Muscle of leg (tissue), 11 donors: ENCODE results near the gene AP3M1. TPM values are rescaled to one million over a fixed set of nuclear protein-coding genes. Genes with fewer than 3 reads are reported as not detected.

Experiments
- DNase-seq: peaks from one replicate; pipeline ENCODE4 v3.0.0; 2013
- H3K27ac ChIP-seq: one replicate; pipeline ENCODE4 v1.5.1; 2013; ENCODE audit warnings: mild to moderate bottlenecking, low read length, control low read depth
- H3K27me3 ChIP-seq: one replicate; pipeline ENCODE4 v1.6.1; 2013; ENCODE audit warnings: low read length; ENCODE audit not compliant: control insufficient read depth, insufficient read depth
- H3K36me3 ChIP-seq: one replicate; pipeline ENCODE4 v1.6.1; 2013; ENCODE audit warnings: low read length; ENCODE audit not compliant: control insufficient read depth, insufficient read depth
- H3K4me1 ChIP-seq: one replicate; pipeline ENCODE4 v1.6.1; 2013; ENCODE audit warnings: low read length; ENCODE audit not compliant: control insufficient read depth, insufficient read depth
- H3K4me3 ChIP-seq: one replicate; pipeline ENCODE4 v1.5.1; 2013; ENCODE audit warnings: low read length, control low read depth
- H3K9me3 ChIP-seq: replicated peaks from 2 replicates; pipeline ENCODE4 v1.6.1; 2013; ENCODE audit warnings: low read depth, low read length; ENCODE audit not compliant: control insufficient read depth
- whole genome bisulfite sequencing: methylation state at CpG from one replicate; pipeline ENCODE4 v1.1.5; 2013; ENCODE audit warnings: missing lambda C conversion rate; ENCODE audit not compliant: insufficient coverage; 5-methylcytosine and 5-hydroxymethylcytosine counted together
- polyA plus RNA-seq, 8 donors: library from polyadenylated mRNA; unstranded; fragments of 120-200 nt; gene quantifications; one replicate each; pipeline versions ENCODE4 v1.2.1 to v1.2.3, GENCODE V29; 2013; ENCODE audit warnings: inconsistent platforms in 1 of 8, low replicate concordance in 1 of 8; ENCODE audit not compliant: insufficient read length in 8 of 8, insufficient read depth in 1 of 8
- total RNA-seq: library from RNA; stranded (reverse); fragments of 120-200 nt; gene quantifications from one replicate; pipeline ENCODE4 v1.2.4, GENCODE V29; 2013

AP3M1 gene
- total and polyA plus RNA-seq, 9 donors = 25.8 to 44.8 (median 36.8) TPM

- Histone ChIP-seq H3K27me3 (no peaks in the 10 kb centered on the region), H3K4me1 (no peaks in the 10 kb centered on the region), H3K36me3 (peaks cover 61% of the 10 kb centered on the region), H3K4me3 (no peak overlapping the region), H3K27ac (no peak overlapping the region), H3K9me3 (no peaks in the 10 kb centered on the region)
- WGBS = 92% methylated on average over 1 of the region's 1 CpG
- DNase-seq = no peak
Measured at GRCh38 chr10:74120911-74121310, 29.7 kb downstream of the AP3M1 start.

- H3K4me3 ChIP-seq = no peak overlapping the region
- 66% methylated on average over 2 of the region's 3 CpGs for WGBS
- H3K27ac ChIP-seq = no peak overlapping the region
- DNase-seq = no peak
- no peaks in the 10 kb centered on the region for H3K4me1 ChIP-seq
- no peaks in the 10 kb centered on the region for H3K9me3 ChIP-seq
- peaks cover 64% of the 10 kb centered on the region for H3K36me3 ChIP-seq
- no peaks in the 10 kb centered on the region for H3K27me3 ChIP-seq
Measured at GRCh38 chr10:74118804-74119203, 31.8 kb downstream of the AP3M1 start.

GRCh38 chr10:74117738-74118137 lies 32.9 kb downstream of the AP3M1 start:
- 86% methylated on average over 4 of the region's 4 CpGs for WGBS
- no peak overlapping the region for H3K27ac ChIP-seq

GRCh38 chr10:74114041-74114448 lies 36.6 kb downstream of the AP3M1 start:
- 77% methylated on average over 9 of the region's 12 CpGs for WGBS
- Histone ChIP-seq H3K27me3 (no peaks in the 10 kb centered on the region), H3K9me3 (no peaks in the 10 kb centered on the region), H3K27ac (no peak overlapping the region), H3K4me1 (no peaks in the 10 kb centered on the region), H3K4me3 (no peak overlapping the region), H3K36me3 (peaks cover 86% of the 10 kb centered on the region)
- DNase-seq = no peak

More at GRCh38 chr10:74117738-74118137, 32.9 kb downstream of the AP3M1 start:
- DNase-seq = no peak
- Histone ChIP-seq H3K9me3 (no peaks in the 10 kb centered on the region), H3K36me3 (peaks cover 66% of the 10 kb centered on the region), H3K4me1 (no peaks in the 10 kb centered on the region), H3K4me3 (no peak overlapping the region), H3K27me3 (no peaks in the 10 kb centered on the region)

GRCh38 chr10:74113546-74113945 lies 37.1 kb downstream of the AP3M1 start:
- no CpG with 5 or more reads among the region's 1 CpG for WGBS
- no peaks in the 10 kb centered on the region for H3K9me3 ChIP-seq
- no peaks in the 10 kb centered on the region for H3K27me3 ChIP-seq
- H3K27ac ChIP-seq = no peak overlapping the region
- H3K4me1 ChIP-seq = no peaks in the 10 kb centered on the region
- peaks cover 87% of the 10 kb centered on the region for H3K36me3 ChIP-seq
- no peak overlapping the region for H3K4me3 ChIP-seq
- DNase-seq = peak; percentile 35

- H3K27me3 ChIP-seq = no peaks in the 10 kb centered on the region
- no peak overlapping the region for H3K4me3 ChIP-seq
- no peak for DNase-seq
- peaks cover 83% of the 10 kb centered on the region for H3K36me3 ChIP-seq
- H3K9me3 ChIP-seq = no peaks in the 10 kb centered on the region
- no peak overlapping the region for H3K27ac ChIP-seq
- 98% methylated on average over 8 of the region's 14 CpGs for whole genome bisulfite sequencing
- H3K4me1 ChIP-seq = no peaks in the 10 kb centered on the region
Measured at GRCh38 chr10:74111799-74112198, 38.8 kb downstream of the AP3M1 start.

GRCh38 chr10:74110120-74110519 lies 40.5 kb downstream of the AP3M1 start:
- H3K27ac ChIP-seq = no peak overlapping the region
- H3K4me3 ChIP-seq = no peak overlapping the region
- no peak for DNase-seq
- no peaks in the 10 kb centered on the region for H3K9me3 ChIP-seq
- H3K4me1 ChIP-seq = no peaks in the 10 kb centered on the region
- no peaks in the 10 kb centered on the region for H3K27me3 ChIP-seq
- no CpG with 5 or more reads among the region's 1 CpG for WGBS
- peaks cover 90% of the 10 kb centered on the region for H3K36me3 ChIP-seq

GRCh38 chr10:74109452-74109851 lies 41.2 kb downstream of the AP3M1 start:
- Histone ChIP-seq H3K4me1 (no peaks in the 10 kb centered on the region), H3K4me3 (no peak overlapping the region), H3K36me3 (peaks cover 90% of the 10 kb centered on the region), H3K27me3 (no peaks in the 10 kb centered on the region), H3K9me3 (no peaks in the 10 kb centered on the region), H3K27ac (no peak overlapping the region)
- no peak for DNase-seq

- Histone ChIP-seq H3K9me3 (no peaks in the 10 kb centered on the region), H3K27me3 (no peaks in the 10 kb centered on the region), H3K4me1 (no peaks in the 10 kb centered on the region), H3K27ac (no peak overlapping the region), H3K4me3 (no peak overlapping the region), H3K36me3 (peaks cover 84% of the 10 kb centered on the region)
- DNase-seq = no peak
- 83% methylated on average over 1 of the region's 4 CpGs for WGBS
Measured at GRCh38 chr10:74107391-74107790, 43.2 kb downstream of the AP3M1 start.

- Histone ChIP-seq H3K27ac (no peak overlapping the region), H3K4me1 (no peaks in the 10 kb centered on the region), H3K4me3 (no peak overlapping the region), H3K36me3 (peaks cover 78% of the 10 kb centered on the region), H3K27me3 (no peaks in the 10 kb centered on the region), H3K9me3 (no peaks in the 10 kb centered on the region)
- 90% methylated on average over 6 of the region's 8 CpGs for WGBS
- no peak for DNase-seq
Measured at GRCh38 chr10:74104996-74105395, 45.6 kb downstream of the AP3M1 start.

- WGBS = 78% methylated on average over 4 of the region's 5 CpGs
- no peak for DNase-seq
- peaks cover 79% of the 10 kb centered on the region for H3K36me3 ChIP-seq
- H3K4me3 ChIP-seq = no peak overlapping the region
- H3K27ac ChIP-seq = no peak overlapping the region
- H3K9me3 ChIP-seq = no peaks in the 10 kb centered on the region
- H3K4me1 ChIP-seq = no peaks in the 10 kb centered on the region
- H3K27me3 ChIP-seq = no peaks in the 10 kb centered on the region
Measured at GRCh38 chr10:74104480-74104879, 46.1 kb downstream of the AP3M1 start.
